GM10266 (cell line): Measurements from ENCODE around the gene BRIX1.

ENCODE experiments used
- DNase-seq: peaks from one replicate; pipeline ENCODE4 v3.0.0; 2012; ENCODE audit errors: extremely low spot score
- TF ChIP-seq, protein P1 (sequence below): IDR thresholded peaks from 2 replicates; pipeline ENCODE4 v1.5.1; 2012; ENCODE audit warnings: mild to moderate bottlenecking, low read depth; ENCODE audit not compliant: control insufficient read depth, insufficient read depth; ENCODE audit errors: missing control alignments

BRIX1 gene

DNA sequence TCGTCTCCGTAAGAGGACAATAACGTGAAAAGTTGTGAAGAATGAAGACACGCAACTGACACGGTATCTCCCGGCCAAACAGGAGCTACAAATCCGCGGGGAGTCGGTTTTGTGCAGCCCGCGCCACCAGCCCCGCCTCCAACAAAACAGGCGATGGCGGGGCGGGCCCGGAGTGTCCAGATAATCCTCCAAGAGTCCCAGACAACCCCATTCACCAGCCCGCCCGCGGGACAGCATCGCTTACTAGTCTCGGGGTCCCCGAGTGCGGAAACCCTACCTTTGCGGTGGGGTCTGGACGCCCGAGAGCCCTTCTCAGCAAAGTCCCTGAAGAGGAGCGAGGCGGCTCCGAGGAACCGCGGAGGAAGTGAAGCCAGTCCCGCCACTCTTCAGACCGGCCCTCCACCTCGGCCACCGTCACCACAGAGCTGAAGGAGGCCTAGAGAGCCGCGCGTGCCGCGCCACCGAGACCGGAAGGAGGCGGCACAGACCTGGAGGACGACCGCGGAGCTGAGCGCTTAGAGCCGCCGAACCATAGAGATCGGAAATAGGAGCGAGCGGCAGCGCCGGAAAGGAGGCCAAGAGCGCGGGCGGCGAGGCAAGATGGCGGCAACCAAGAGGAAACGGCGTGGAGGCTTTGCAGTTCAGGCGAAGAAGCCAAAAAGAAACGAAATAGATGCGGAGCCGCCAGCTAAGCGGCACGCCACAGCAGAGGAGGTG lies at the start of gene BRIX1, which contains the start of gene RAD1:
TSS of gene BRIX1 (plus strand) at position 573 of the 717 bp plus-strand sequence. CDS start at position 601, 28 bp downstream.
TSS of gene RAD1 (minus strand) at position 366 of the 717 bp plus-strand sequence. CDS start 612 bp downstream, outside the sequence.
- TF ChIP-seq, protein P1, sequence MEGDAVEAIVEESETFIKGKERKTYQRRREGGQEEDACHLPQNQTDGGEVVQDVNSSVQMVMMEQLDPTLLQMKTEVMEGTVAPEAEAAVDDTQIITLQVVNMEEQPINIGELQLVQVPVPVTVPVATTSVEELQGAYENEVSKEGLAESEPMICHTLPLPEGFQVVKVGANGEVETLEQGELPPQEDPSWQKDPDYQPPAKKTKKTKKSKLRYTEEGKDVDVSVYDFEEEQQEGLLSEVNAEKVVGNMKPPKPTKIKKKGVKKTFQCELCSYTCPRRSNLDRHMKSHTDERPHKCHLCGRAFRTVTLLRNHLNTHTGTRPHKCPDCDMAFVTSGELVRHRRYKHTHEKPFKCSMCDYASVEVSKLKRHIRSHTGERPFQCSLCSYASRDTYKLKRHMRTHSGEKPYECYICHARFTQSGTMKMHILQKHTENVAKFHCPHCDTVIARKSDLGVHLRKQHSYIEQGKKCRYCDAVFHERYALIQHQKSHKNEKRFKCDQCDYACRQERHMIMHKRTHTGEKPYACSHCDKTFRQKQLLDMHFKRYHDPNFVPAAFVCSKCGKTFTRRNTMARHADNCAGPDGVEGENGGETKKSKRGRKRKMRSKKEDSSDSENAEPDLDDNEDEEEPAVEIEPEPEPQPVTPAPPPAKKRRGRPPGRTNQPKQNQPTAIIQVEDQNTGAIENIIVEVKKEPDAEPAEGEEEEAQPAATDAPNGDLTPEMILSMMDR: peak; percentile 35
- peak; percentile 83 for DNase-seq

DNA sequence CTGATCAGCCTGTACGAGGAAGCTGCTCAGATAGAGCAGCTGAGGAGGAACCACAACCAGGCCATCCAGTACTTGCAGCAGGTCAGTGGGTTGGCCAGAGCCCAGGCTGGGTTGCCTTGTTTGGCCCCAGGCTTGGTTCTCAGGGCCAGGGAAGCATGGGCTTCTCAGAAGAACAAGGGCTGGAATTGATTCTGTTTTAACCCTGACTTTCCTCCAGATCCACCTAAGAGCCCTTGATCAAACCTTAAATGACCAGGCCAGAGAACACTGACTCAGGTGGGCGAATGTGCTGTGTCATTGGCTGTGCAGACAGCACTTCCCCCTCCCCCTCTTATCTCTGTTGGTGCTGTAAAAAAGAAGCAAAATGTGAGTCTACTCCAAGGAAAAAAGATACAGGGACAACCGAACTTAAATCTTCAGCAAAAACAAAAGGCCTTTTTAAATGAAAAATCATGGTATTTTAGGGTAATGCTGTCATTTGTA lies 48.5 kb upstream of the BRIX1 start:
- no peak for DNase-seq
- TF ChIP-seq, protein P1: no peak

- DNase-seq: no peak
- TF ChIP-seq, protein P1: no peak
These were observed 47.9 kb upstream of the BRIX1 start for GRCh38 chr5:34867660-34868059.

GRCh38 chr5:34868791-34869190 lies 46.7 kb upstream of the BRIX1 start:
- no peak for DNase-seq

DNA sequence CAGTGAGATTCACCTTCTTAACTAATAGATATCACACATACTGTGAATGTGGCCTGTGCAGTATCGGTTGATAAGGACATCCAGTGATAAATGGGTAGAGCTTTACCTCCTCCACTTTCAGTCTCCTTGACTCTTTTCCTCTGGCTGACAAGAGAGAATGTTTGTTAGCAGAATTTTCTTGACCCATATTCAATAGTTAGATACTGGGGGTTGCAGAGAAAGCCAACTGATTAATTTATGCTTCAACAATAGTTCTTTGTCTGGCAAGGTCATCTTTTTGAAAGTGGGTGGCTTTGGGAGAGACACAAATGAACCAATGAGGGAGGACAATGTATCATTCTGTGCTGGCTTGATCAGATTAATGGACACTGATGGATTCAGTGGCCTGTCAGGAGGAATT lies 46.3 kb upstream of the BRIX1 start:
- TF ChIP-seq, protein P1: no peak
- DNase-seq: no peak

More at GRCh38 chr5:34868791-34869190, 46.7 kb upstream of the BRIX1 start:
- TF ChIP-seq, protein P1: no peak

DNA sequence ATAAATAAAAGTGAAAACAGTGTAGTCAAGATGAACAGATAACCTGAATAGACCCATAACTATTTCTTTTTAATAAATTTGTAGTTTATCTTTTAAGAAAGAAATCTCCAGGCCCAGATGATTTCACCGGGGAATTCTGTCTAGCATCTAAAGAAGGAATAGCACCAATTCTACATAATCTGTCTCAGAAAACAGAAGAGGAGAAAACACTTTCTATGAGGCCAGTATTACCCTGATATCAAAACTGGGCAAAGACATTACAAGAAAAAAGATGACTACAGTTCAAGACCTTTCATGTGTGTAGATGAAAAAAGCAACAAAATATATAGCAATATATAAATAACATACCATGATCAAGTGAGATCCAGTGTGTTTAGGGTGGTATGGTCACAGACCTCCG lies 45.1 kb upstream of the BRIX1 start:
- TF ChIP-seq, protein P1: no peak
- no peak for DNase-seq

- TF ChIP-seq, protein P1: no peak
- no peak for DNase-seq
These were observed 39.2 kb upstream of the BRIX1 start for GRCh38 chr5:34876275-34876674.
